H1 (cell line): Measurements from ENCODE around the gene EXOSC7.

Experiments
- BRCA1 ChIP-seq: IDR thresholded peaks from 2 replicates; pipeline ENCODE4 v1.6.1; 2012; ENCODE audit warnings: low read depth, low read length, improper control_type of control experiment
- CBX5 ChIP-seq: fragments of 300-800, 300-1000 bp; sonication (generic); IDR thresholded peaks from 2 replicates; pipeline ENCODE4 v1.7.1; 2016; ENCODE audit warnings: antibody characterized with exemption, low read length, low read depth
- CBX8 ChIP-seq: fragments of 300-800, 300-1000 bp; sonication (generic); IDR thresholded peaks from 2 replicates; pipeline ENCODE4 v1.7.1; 2016; ENCODE audit warnings: low read depth, low read length, borderline replicate concordance
- CEBPB ChIP-seq: IDR thresholded peaks from 2 replicates; pipeline ENCODE4 v1.6.1; 2012; ENCODE audit warnings: low read depth, low read length
- CHD1 ChIP-seq: IDR thresholded peaks from 2 replicates; pipeline ENCODE4 v1.6.1; 2012; ENCODE audit warnings: low read depth, low read length, improper control_type of control experiment
- CHD2 ChIP-seq: IDR thresholded peaks from 2 replicates; pipeline ENCODE4 v1.6.1; 2012; ENCODE audit warnings: low read length, improper control_type of control experiment
- EGR1 ChIP-seq: IDR thresholded peaks from 2 replicates; pipeline ENCODE4 v1.6.1; 2011; ENCODE audit warnings: low read depth, low read length, borderline replicate concordance
- POLR2A ChIP-seq, 2 experiments: IDR thresholded peaks; 1 replicate in 1 of 2; 2 replicates in 1 of 2; pipeline ENCODE4 v1.6.1; 2011; ENCODE audit warnings: low read depth in 2 of 2, low read length in 2 of 2, mild to moderate bottlenecking in 2 of 2; ENCODE audit errors: control extremely low read depth in 1 of 2
- POLR2AphosphoS5 ChIP-seq: IDR thresholded peaks from 2 replicates; pipeline ENCODE4 v1.6.1; 2011; ENCODE audit warnings: low read depth, low read length
- RAD21 ChIP-seq, 2 experiments: IDR thresholded peaks in 1 of 2; conservative IDR thresholded peaks in 1 of 2; 2 replicates each; pipeline ENCODE4 v1.6.1; 2011; ENCODE audit warnings: low read depth in 2 of 2, low read length in 2 of 2, improper control_type of control experiment in 1 of 2, inconsistent platforms in 1 of 2, mild to moderate bottlenecking in 1 of 2, moderate library complexity in 1 of 2
- RXRA ChIP-seq: IDR thresholded peaks from 2 replicates; pipeline ENCODE4 v1.6.1; 2011; ENCODE audit warnings: low read depth, mild to moderate bottlenecking, low read length, moderate library complexity; ENCODE audit not compliant: insufficient read depth
- TF ChIP-seq, protein P1 (sequence below), 3 experiments: IDR thresholded peaks; 1 replicate in 2 of 3; 2 replicates in 1 of 3; pipeline versions ENCODE4 v1.5.1 to v1.6.1; 2011; ENCODE audit warnings: low read length in 3 of 3, mild to moderate bottlenecking in 3 of 3, inconsistent platforms in 2 of 3, low read depth in 1 of 3, moderate library complexity in 1 of 3; ENCODE audit not compliant: insufficient read depth in 1 of 3; ENCODE audit errors: control extremely low read depth in 1 of 3

DNA sequence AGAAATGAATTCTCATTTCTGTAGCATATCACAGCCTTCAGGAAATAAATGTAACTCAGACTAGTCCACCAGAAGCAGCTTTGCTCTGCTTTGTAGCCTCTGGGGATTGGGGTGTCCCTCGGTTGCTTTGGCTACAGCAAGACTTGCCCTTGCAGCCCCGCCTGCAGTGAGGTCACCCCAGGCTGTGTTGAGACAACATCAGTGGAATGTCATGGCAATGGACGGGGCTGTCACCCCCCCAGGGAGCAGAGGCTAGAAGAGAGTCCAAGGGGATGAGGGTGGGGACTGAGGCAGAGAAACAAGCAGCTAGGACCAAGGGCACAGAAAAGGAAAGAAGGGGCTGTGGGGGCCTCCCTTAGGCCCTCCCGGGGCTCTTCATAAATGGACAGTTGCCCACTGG is 50.9 kb downstream of the EXOSC7 start:
- TF ChIP-seq, protein P1, sequence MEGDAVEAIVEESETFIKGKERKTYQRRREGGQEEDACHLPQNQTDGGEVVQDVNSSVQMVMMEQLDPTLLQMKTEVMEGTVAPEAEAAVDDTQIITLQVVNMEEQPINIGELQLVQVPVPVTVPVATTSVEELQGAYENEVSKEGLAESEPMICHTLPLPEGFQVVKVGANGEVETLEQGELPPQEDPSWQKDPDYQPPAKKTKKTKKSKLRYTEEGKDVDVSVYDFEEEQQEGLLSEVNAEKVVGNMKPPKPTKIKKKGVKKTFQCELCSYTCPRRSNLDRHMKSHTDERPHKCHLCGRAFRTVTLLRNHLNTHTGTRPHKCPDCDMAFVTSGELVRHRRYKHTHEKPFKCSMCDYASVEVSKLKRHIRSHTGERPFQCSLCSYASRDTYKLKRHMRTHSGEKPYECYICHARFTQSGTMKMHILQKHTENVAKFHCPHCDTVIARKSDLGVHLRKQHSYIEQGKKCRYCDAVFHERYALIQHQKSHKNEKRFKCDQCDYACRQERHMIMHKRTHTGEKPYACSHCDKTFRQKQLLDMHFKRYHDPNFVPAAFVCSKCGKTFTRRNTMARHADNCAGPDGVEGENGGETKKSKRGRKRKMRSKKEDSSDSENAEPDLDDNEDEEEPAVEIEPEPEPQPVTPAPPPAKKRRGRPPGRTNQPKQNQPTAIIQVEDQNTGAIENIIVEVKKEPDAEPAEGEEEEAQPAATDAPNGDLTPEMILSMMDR (IDR thresholded peaks at IDR 0.05; ENCODE audit: control extremely low read depth in 1 of 3, insufficient read depth in 1 of 3, low read depth in 1 of 3, low read length in 3 of 3), result no peak
- no peak for TF ChIP-seq RAD21 (IDR thresholded peaks at IDR 0.05 in 1 of 2, conservative IDR thresholded peaks at IDR 0.05 in 1 of 2; ENCODE audit: low read depth in 2 of 2, low read length in 2 of 2)
- TF ChIP-seq CEBPB, result no peak
- TF ChIP-seq CBX5, result no peak
- no peak for TF ChIP-seq CBX8
- TF ChIP-seq POLR2AphosphoS5, result no peak
- TF ChIP-seq CHD1, result no peak
- no peak for TF ChIP-seq BRCA1
- no peak for TF ChIP-seq POLR2A (IDR thresholded peaks at IDR 0.05; ENCODE audit: control extremely low read depth in 1 of 2, low read depth in 2 of 2, low read length in 2 of 2)
- TF ChIP-seq RXRA, result no peak
- TF ChIP-seq EGR1, result no peak
- no peak for TF ChIP-seq CHD2
